ENCODE data around the gene VDAC1. TPM values are rescaled to one million over a fixed set of nuclear protein-coding genes. Genes with fewer than 3 reads are reported as not detected.

VDAC1 gene
- total RNA-seq, 1 donor from 2014 or later = 489 TPM

GRCh38 chr5:133943475-133943817 lies 61.3 kb downstream of the VDAC1 start:
- no peak overlapping the region for H3K4me3 ChIP-seq (ENCODE audit: low read depth, low read length)
- DNase-seq (ENCODE audit: low read depth) = no peak
- FAIRE-seq = no peak
- peaks cover 4% of the 10 kb centered on the region for H3K27me3 ChIP-seq (ENCODE audit: control insufficient read depth, insufficient read depth, low read length)
- no peak for TF ChIP-seq CTCF (IDR thresholded peaks at IDR 0.05; ENCODE audit: insufficient read depth, low read length, severe bottlenecking)
- no peaks in the 10 kb centered on the region for H3K36me3 ChIP-seq (ENCODE audit: control insufficient read depth, insufficient read depth, low read length)

GRCh38 chr5:133942614-133943474 lies 61.9 kb downstream of the VDAC1 start:
- DNase-seq (ENCODE audit: low read depth) = no peak
- Histone ChIP-seq H3K4me3 (ENCODE audit: low read depth, low read length) (no peak overlapping the region), H3K36me3 (ENCODE audit: control insufficient read depth, insufficient read depth, low read length) (no peaks in the 10 kb centered on the region), H3K27me3 (ENCODE audit: control insufficient read depth, insufficient read depth, low read length) (peaks cover 4% of the 10 kb centered on the region)
- no peak for TF ChIP-seq CTCF (IDR thresholded peaks at IDR 0.05; ENCODE audit: insufficient read depth, low read length, severe bottlenecking)
- FAIRE-seq = no peak

GRCh38 chr5:133941456-133942196 lies 63.1 kb downstream of the VDAC1 start:
- H3K27me3 ChIP-seq (ENCODE audit: control insufficient read depth, insufficient read depth, low read length) = peaks cover 4% of the 10 kb centered on the region
- FAIRE-seq (no peak), DNase-seq (ENCODE audit: low read depth) (no peak)
- no peaks in the 10 kb centered on the region for H3K36me3 ChIP-seq (ENCODE audit: control insufficient read depth, insufficient read depth, low read length)
- TF ChIP-seq CTCF (IDR thresholded peaks at IDR 0.05; ENCODE audit: insufficient read depth, low read length, severe bottlenecking) = no peak
- H3K4me3 ChIP-seq (ENCODE audit: low read depth, low read length) = no peak overlapping the region

DNA sequence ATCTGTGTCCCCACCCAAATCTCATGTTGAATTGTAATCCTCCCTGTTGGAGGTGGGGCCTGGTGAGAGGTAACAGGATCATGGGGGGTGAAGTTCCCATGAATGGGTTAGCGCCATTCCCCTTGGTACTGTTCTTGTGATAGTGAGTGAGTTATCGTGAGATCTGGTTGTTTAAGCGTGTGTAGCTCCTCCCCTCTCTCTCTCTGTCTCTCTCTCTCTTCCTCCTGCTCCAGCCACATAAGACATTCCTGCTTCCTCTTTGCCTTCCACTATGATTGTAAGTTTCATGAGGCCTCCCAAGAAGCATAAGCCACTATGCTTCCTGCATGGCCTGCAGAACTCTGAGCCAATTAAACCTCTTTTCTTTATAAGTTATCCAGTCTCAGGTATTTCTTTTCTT lies 65.1 kb downstream of the VDAC1 start:
- DNase-seq (ENCODE audit: low read depth) (no peak), FAIRE-seq (no peak)
- Histone ChIP-seq H3K27me3 (ENCODE audit: control insufficient read depth, insufficient read depth, low read length) (peaks cover 2% of the 10 kb centered on the region), H3K36me3 (ENCODE audit: control insufficient read depth, insufficient read depth, low read length) (no peaks in the 10 kb centered on the region), H3K4me3 (ENCODE audit: low read depth, low read length) (no peak overlapping the region)
- TF ChIP-seq CTCF (IDR thresholded peaks at IDR 0.05; ENCODE audit: insufficient read depth, low read length, severe bottlenecking) = no peak

- Histone ChIP-seq H3K4me3 (ENCODE audit: low read depth, low read length) (no peak overlapping the region), H3K36me3 (ENCODE audit: control insufficient read depth, insufficient read depth, low read length) (no peaks in the 10 kb centered on the region), H3K27me3 (ENCODE audit: control insufficient read depth, insufficient read depth, low read length) (no peaks in the 10 kb centered on the region)
- no peak for DNase-seq (ENCODE audit: low read depth)
- no peak for FAIRE-seq
- no peak for TF ChIP-seq CTCF (IDR thresholded peaks at IDR 0.05; ENCODE audit: insufficient read depth, low read length, severe bottlenecking)
Measured at GRCh38 chr5:133938929-133939328, 65.8 kb downstream of the VDAC1 start.
